CD4-positive, CD25-positive, alpha-beta regulatory T cell (primary cell): Measurements from ENCODE around the gene CSMD2. TPM values are rescaled to one million over a fixed set of nuclear protein-coding genes. Genes with fewer than 3 reads are reported as not detected.

Source experiments
- ATAC-seq, 2 donors: fragments of 150-1000 bp; cut with Tn5 transposase; one replicate each; pipeline ENCODE4 v1.10.0; 2021; ENCODE audit warnings: low read depth in 2 of 2, moderate number of reproducible peaks in 2 of 2, moderate library complexity in 1 of 2
- DNase-seq, 3 donors: peaks; one replicate each; pipeline versions ENCODE4 v3.0.0 to v3.0.0-alpha.2; 2012 to 2022; ENCODE audit warnings: mixed read lengths in 1 of 3
- H3K27ac ChIP-seq: one replicate; pipeline ENCODE4 v1.7.0; 2013; ENCODE audit warnings: mild to moderate bottlenecking, low read length; ENCODE audit not compliant: insufficient read depth, poor library complexity, severe bottlenecking
- H3K27me3 ChIP-seq: one replicate; pipeline ENCODE4 v1.7.0; 2013; ENCODE audit warnings: low read length; ENCODE audit not compliant: control insufficient read depth, insufficient read depth
- H3K36me3 ChIP-seq: one replicate; pipeline ENCODE4 v1.7.0; 2013; ENCODE audit warnings: mild to moderate bottlenecking, low read length, moderate library complexity; ENCODE audit not compliant: control insufficient read depth, insufficient read depth
- H3K4me1 ChIP-seq: 2 replicates; pipeline ENCODE4 v1.7.0; 2013; ENCODE audit warnings: mild to moderate bottlenecking, low read length; ENCODE audit not compliant: insufficient read depth, control insufficient read depth, poor library complexity, severe bottlenecking
- H3K4me3 ChIP-seq: one replicate; pipeline ENCODE4 v1.7.0; 2013; ENCODE audit warnings: low read depth, mild to moderate bottlenecking, low read length, moderate library complexity
- H3K9me3 ChIP-seq, 2 experiments: 1 replicate in 1 of 2; 2 replicates in 1 of 2; pipeline ENCODE4 v1.7.0; 2013; ENCODE audit warnings: low read length in 2 of 2, mild to moderate bottlenecking in 1 of 2, moderate library complexity in 1 of 2; ENCODE audit not compliant: control insufficient read depth in 2 of 2
- H3K27ac Mint-ChIP-seq, 3 donors: one replicate each; pipeline ENCODE4 v1.8.0; 2020 to 2022; ENCODE audit warnings: mild to moderate bottlenecking in 3 of 3, mixed read lengths in 3 of 3, moderate library complexity in 2 of 3
- H3K27me3 Mint-ChIP-seq: one replicate; pipeline ENCODE4 v1.8.0; 2022; ENCODE audit warnings: mild to moderate bottlenecking, mixed read lengths
- H3K36me3 Mint-ChIP-seq: one replicate; pipeline ENCODE4 v1.8.0; 2020; ENCODE audit warnings: mixed read lengths
- H3K4me1 Mint-ChIP-seq, 4 donors: one replicate each; pipeline ENCODE4 v1.8.0; 2020 to 2022; ENCODE audit warnings: mixed read lengths in 4 of 4, mild to moderate bottlenecking in 1 of 4
- H3K4me3 Mint-ChIP-seq, 4 donors: one replicate each; pipeline ENCODE4 v1.8.0; 2020 to 2022; ENCODE audit warnings: mild to moderate bottlenecking in 4 of 4, mixed read lengths in 4 of 4, moderate library complexity in 3 of 4
- H3K9me3 Mint-ChIP-seq, 7 donors: one replicate each; pipeline ENCODE4 v1.8.0; 2020 to 2022; ENCODE audit warnings: mixed read lengths in 7 of 7, mild to moderate bottlenecking in 3 of 7, moderate library complexity in 2 of 7
- polyA plus RNA-seq, 4 donors: library from polyadenylated mRNA; unstranded; fragments of 300-500 nt; fragmentation: Illumina TruSeq; gene quantifications; one replicate each; pipeline ENCODE4 v1.2.3, GENCODE V29; 2021
- total RNA-seq: library from RNA; stranded (reverse); gene quantifications from one replicate; pipeline ENCODE4 v1.2.3, GENCODE V29; 2022

CSMD2 gene
- total and polyA plus RNA-seq, 5 donors from 2014 or later = not detected

GRCh38 chr1:33560680-33561079 is 604.4 kb downstream of the CSMD2 start:
- peaks cover 0 to 4% (median 0%) of the 10 kb centered on the region in 7 donors for H3K9me3 Mint-ChIP-seq

GRCh38 chr1:33548721-33549120 is 616.3 kb downstream of the CSMD2 start:
- no peaks in the 10 kb centered on the region for H3K36me3 ChIP-seq
- Mint-ChIP-seq H3K27ac (no peak overlapping the region), H3K36me3 (no peaks in the 10 kb centered on the region), H3K4me1 (no peaks in the 10 kb centered on the region), H3K9me3 (peaks cover 0 to 10% (median 3%) of the 10 kb centered on the region in 7 donors), H3K27me3 (peaks cover 4% of the 10 kb centered on the region), H3K4me3 (no peak overlapping the region)
- DNase-seq = no peak
- peaks cover 0 to 1% of the 10 kb centered on the region in 2 experiments for H3K9me3 ChIP-seq
- no peak for ATAC-seq
- H3K27ac ChIP-seq = no peak overlapping the region
- H3K27me3 ChIP-seq = peaks cover 4% of the 10 kb centered on the region
- H3K4me1 ChIP-seq = no peaks in the 10 kb centered on the region
- H3K4me3 ChIP-seq = no peak overlapping the region

More at GRCh38 chr1:33560680-33561079, 604.4 kb downstream of the CSMD2 start:
- Histone ChIP-seq H3K27ac (no peak overlapping the region), H3K4me3 (no peak overlapping the region), H3K36me3 (no peaks in the 10 kb centered on the region), H3K9me3 (no peaks in the 10 kb centered on the region), H3K4me1 (no peaks in the 10 kb centered on the region), H3K27me3 (peaks cover 3% of the 10 kb centered on the region)
- ATAC-seq (no peak), DNase-seq (no peak)
- Mint-ChIP-seq H3K4me3 (no peak overlapping the region), H3K4me1 (no peaks in the 10 kb centered on the region), H3K36me3 (no peaks in the 10 kb centered on the region), H3K27me3 (peaks cover 18% of the 10 kb centered on the region), H3K27ac (no peak overlapping the region)

- Histone ChIP-seq H3K4me1 (no peaks in the 10 kb centered on the region), H3K27me3 (peaks cover 4% of the 10 kb centered on the region), H3K4me3 (no peak overlapping the region), H3K36me3 (no peaks in the 10 kb centered on the region), H3K27ac (no peak overlapping the region), H3K9me3 (peaks cover 0 to 1% of the 10 kb centered on the region in 2 experiments)
- peaks cover 2% of the 10 kb centered on the region for H3K27me3 Mint-ChIP-seq
- H3K4me1 Mint-ChIP-seq = no peaks in the 10 kb centered on the region
- H3K9me3 Mint-ChIP-seq = peaks cover 0 to 10% (median 3%) of the 10 kb centered on the region in 7 donors
- no peak overlapping the region for H3K4me3 Mint-ChIP-seq
- no peak for ATAC-seq
- no peak overlapping the region for H3K27ac Mint-ChIP-seq
- no peaks in the 10 kb centered on the region for H3K36me3 Mint-ChIP-seq
- DNase-seq = no peak
These were observed 616.7 kb downstream of the CSMD2 start for GRCh38 chr1:33548319-33548718.

- DNase-seq = no peak
- Histone ChIP-seq H3K27me3 (peaks cover 4% of the 10 kb centered on the region), H3K9me3 (peaks cover 0 to 1% of the 10 kb centered on the region in 2 experiments), H3K27ac (no peak overlapping the region), H3K4me3 (no peak overlapping the region), H3K36me3 (no peaks in the 10 kb centered on the region), H3K4me1 (no peaks in the 10 kb centered on the region)
- Mint-ChIP-seq H3K27ac (no peak overlapping the region), H3K9me3 (peaks cover 0 to 10% (median 3%) of the 10 kb centered on the region in 7 donors), H3K36me3 (no peaks in the 10 kb centered on the region), H3K4me3 (no peak overlapping the region), H3K27me3 (no peaks in the 10 kb centered on the region), H3K4me1 (no peaks in the 10 kb centered on the region)
- ATAC-seq = no peak
These were observed 617.5 kb downstream of the CSMD2 start for GRCh38 chr1:33547576-33547975.

- Mint-ChIP-seq H3K4me1 (no peaks in the 10 kb centered on the region), H3K27me3 (no peaks in the 10 kb centered on the region), H3K27ac (no peak overlapping the region), H3K4me3 (no peak overlapping the region), H3K36me3 (no peaks in the 10 kb centered on the region), H3K9me3 (peaks cover 0 to 6% (median 0%) of the 10 kb centered on the region in 7 donors)
- Histone ChIP-seq H3K9me3 (no peaks in the 10 kb centered on the region), H3K27ac (no peak overlapping the region), H3K27me3 (no peaks in the 10 kb centered on the region), H3K36me3 (no peaks in the 10 kb centered on the region), H3K4me1 (no peaks in the 10 kb centered on the region), H3K4me3 (no peak overlapping the region)
- ATAC-seq (no peak), DNase-seq (no peak)
These were observed 623.1 kb downstream of the CSMD2 start for GRCh38 chr1:33541966-33542365.

- no peak for DNase-seq
- Histone ChIP-seq H3K4me3 (no peak overlapping the region), H3K27me3 (no peaks in the 10 kb centered on the region), H3K27ac (no peak overlapping the region), H3K9me3 (no peaks in the 10 kb centered on the region), H3K36me3 (no peaks in the 10 kb centered on the region), H3K4me1 (no peaks in the 10 kb centered on the region)
- Mint-ChIP-seq H3K9me3 (peaks cover 0 to 6% (median 0%) of the 10 kb centered on the region in 7 donors), H3K4me3 (no peak overlapping the region), H3K4me1 (no peaks in the 10 kb centered on the region), H3K36me3 (no peaks in the 10 kb centered on the region), H3K27me3 (no peaks in the 10 kb centered on the region), H3K27ac (no peak overlapping the region)
- no peak for ATAC-seq
These were observed 627.1 kb downstream of the CSMD2 start for GRCh38 chr1:33537885-33538284.

GRCh38 chr1:33535334-33535733 is 629.7 kb downstream of the CSMD2 start:
- H3K9me3 ChIP-seq = no peaks in the 10 kb centered on the region

GRCh38 chr1:33532936-33533335 is 632.1 kb downstream of the CSMD2 start:
- H3K9me3 ChIP-seq = no peaks in the 10 kb centered on the region
- no peaks in the 10 kb centered on the region for H3K36me3 ChIP-seq
- peaks cover 4% of the 10 kb centered on the region for H3K27me3 ChIP-seq
- no peaks in the 10 kb centered on the region for H3K4me1 Mint-ChIP-seq
- ATAC-seq (no peak), DNase-seq (no peak)
- H3K27ac ChIP-seq = no peak overlapping the region
- H3K27me3 Mint-ChIP-seq = no peaks in the 10 kb centered on the region
- peaks cover 0 to 7% (median 2%) of the 10 kb centered on the region in 7 donors for H3K9me3 Mint-ChIP-seq
- no peaks in the 10 kb centered on the region for H3K4me1 ChIP-seq
- H3K4me3 ChIP-seq = no peak overlapping the region
- H3K27ac Mint-ChIP-seq = no peak overlapping the region
- no peaks in the 10 kb centered on the region for H3K36me3 Mint-ChIP-seq
- no peak overlapping the region for H3K4me3 Mint-ChIP-seq

More at GRCh38 chr1:33535334-33535733, 629.7 kb downstream of the CSMD2 start:
- Mint-ChIP-seq H3K27ac (no peak overlapping the region), H3K9me3 (peaks cover 0 to 6% (median 0%) of the 10 kb centered on the region in 7 donors), H3K4me3 (no peak overlapping the region), H3K4me1 (no peaks in the 10 kb centered on the region), H3K36me3 (no peaks in the 10 kb centered on the region), H3K27me3 (no peaks in the 10 kb centered on the region)
- Histone ChIP-seq H3K27me3 (no peaks in the 10 kb centered on the region), H3K4me1 (no peaks in the 10 kb centered on the region), H3K4me3 (no peak overlapping the region), H3K36me3 (no peaks in the 10 kb centered on the region), H3K27ac (no peak overlapping the region)
- no peak for ATAC-seq
- no peak for DNase-seq
